ENCODE measurements around the gene AKR1C4.
"Not testable (repeated sequence)": the region's sequence is repeated elsewhere in the genome, so short reads cannot be mapped to it uniquely, and the experiment has no call there.

The AKR1C4 gene

GRCh38 chr10:5206799-5207198 lies 10.2 kb downstream of the AKR1C4 start:
- H3K4me3 ChIP-seq (ENCODE audit: low read length in 2 of 2) = no peak overlapping the region
- no peaks in the 10 kb centered on the region for H3K27me3 ChIP-seq (ENCODE audit: control insufficient read depth in 1 of 2, insufficient read depth in 2 of 2, low read length in 2 of 2)
- no peaks in the 10 kb centered on the region for H3K4me1 ChIP-seq (ENCODE audit: control insufficient read depth, insufficient read depth, low read length)
- no peak overlapping the region for H3K9ac ChIP-seq (ENCODE audit: low read length in 2 of 2)
- H3K9me3 ChIP-seq (ENCODE audit: control insufficient read depth in 2 of 2, low read length in 2 of 2) = peaks cover 3% of the 10 kb centered on the region in 2 donors
- no peaks in the 10 kb centered on the region for H3K36me3 ChIP-seq (ENCODE audit: control insufficient read depth in 2 of 2, insufficient read depth in 2 of 2, low read length in 2 of 2)
- H3K27ac ChIP-seq (ENCODE audit: low read length) = no peak overlapping the region

- H3K27me3 ChIP-seq (ENCODE audit: control insufficient read depth in 1 of 2, insufficient read depth in 2 of 2, low read length in 2 of 2); H3K36me3 ChIP-seq (ENCODE audit: control insufficient read depth in 2 of 2, insufficient read depth in 2 of 2, low read length in 2 of 2); H3K4me1 ChIP-seq (ENCODE audit: control insufficient read depth, insufficient read depth, low read length); H3K9ac ChIP-seq (ENCODE audit: low read length in 2 of 2); H3K4me3 ChIP-seq (ENCODE audit: low read length in 2 of 2); H3K9me3 ChIP-seq (ENCODE audit: control insufficient read depth in 2 of 2, low read length in 2 of 2); H3K27ac ChIP-seq (ENCODE audit: low read length): not testable (repeated sequence)
Observed at GRCh38 chr10:5209776-5210175, 13.1 kb downstream of the AKR1C4 start.

GRCh38 chr10:5210261-5210660 lies 13.6 kb downstream of the AKR1C4 start:
- not testable (repeated sequence) for H3K4me1 ChIP-seq (ENCODE audit: control insufficient read depth, insufficient read depth, low read length); H3K27ac ChIP-seq (ENCODE audit: low read length); H3K4me3 ChIP-seq (ENCODE audit: low read length in 2 of 2); H3K27me3 ChIP-seq (ENCODE audit: control insufficient read depth in 1 of 2, insufficient read depth in 2 of 2, low read length in 2 of 2); H3K9ac ChIP-seq (ENCODE audit: low read length in 2 of 2); H3K36me3 ChIP-seq (ENCODE audit: control insufficient read depth in 2 of 2, insufficient read depth in 2 of 2, low read length in 2 of 2); H3K9me3 ChIP-seq (ENCODE audit: control insufficient read depth in 2 of 2, low read length in 2 of 2)

- no peak overlapping the region for H3K4me3 ChIP-seq (ENCODE audit: low read length in 2 of 2)
- no peaks in the 10 kb centered on the region for H3K4me1 ChIP-seq (ENCODE audit: control insufficient read depth, insufficient read depth, low read length)
Observed at GRCh38 chr10:5211696-5212536, 15.3 kb downstream of the AKR1C4 start.

GRCh38 chr10:5216801-5217200 lies 20.2 kb downstream of the AKR1C4 start:
- no peak overlapping the region for H3K27ac ChIP-seq (ENCODE audit: low read length)
- no peaks in the 10 kb centered on the region for H3K36me3 ChIP-seq (ENCODE audit: control insufficient read depth in 2 of 2, insufficient read depth in 2 of 2, low read length in 2 of 2)
- H3K4me3 ChIP-seq (ENCODE audit: low read length in 2 of 2) = no peak overlapping the region

More at GRCh38 chr10:5211696-5212536, 15.3 kb downstream of the AKR1C4 start:
- H3K27ac ChIP-seq (ENCODE audit: low read length) = no peak overlapping the region
- H3K27me3 ChIP-seq (ENCODE audit: control insufficient read depth in 1 of 2, insufficient read depth in 2 of 2, low read length in 2 of 2) = no peaks in the 10 kb centered on the region
- no peaks in the 10 kb centered on the region for H3K36me3 ChIP-seq (ENCODE audit: control insufficient read depth in 2 of 2, insufficient read depth in 2 of 2, low read length in 2 of 2)
- no peak overlapping the region for H3K9ac ChIP-seq (ENCODE audit: low read length in 2 of 2)
- H3K9me3 ChIP-seq (ENCODE audit: control insufficient read depth in 2 of 2, low read length in 2 of 2) = no peaks in the 10 kb centered on the region

GRCh38 chr10:5219262-5219661 lies 22.6 kb downstream of the AKR1C4 start:
- no peaks in the 10 kb centered on the region for H3K27me3 ChIP-seq (ENCODE audit: control insufficient read depth in 1 of 2, insufficient read depth in 2 of 2, low read length in 2 of 2)
- no peaks in the 10 kb centered on the region for H3K9me3 ChIP-seq (ENCODE audit: control insufficient read depth in 2 of 2, low read length in 2 of 2)
- no peak overlapping the region for H3K4me3 ChIP-seq (ENCODE audit: low read length in 2 of 2)
- H3K27ac ChIP-seq (ENCODE audit: low read length) = no peak overlapping the region
- H3K4me1 ChIP-seq (ENCODE audit: control insufficient read depth, insufficient read depth, low read length) = no peaks in the 10 kb centered on the region
- H3K9ac ChIP-seq (ENCODE audit: low read length in 2 of 2) = no peak overlapping the region
- H3K36me3 ChIP-seq (ENCODE audit: control insufficient read depth in 2 of 2, insufficient read depth in 2 of 2, low read length in 2 of 2) = no peaks in the 10 kb centered on the region

More at GRCh38 chr10:5216801-5217200, 20.2 kb downstream of the AKR1C4 start:
- Histone ChIP-seq H3K9me3 (ENCODE audit: control insufficient read depth in 2 of 2, low read length in 2 of 2) (no peaks in the 10 kb centered on the region), H3K27me3 (ENCODE audit: control insufficient read depth in 1 of 2, insufficient read depth in 2 of 2, low read length in 2 of 2) (no peaks in the 10 kb centered on the region), H3K4me1 (ENCODE audit: control insufficient read depth, insufficient read depth, low read length) (no peaks in the 10 kb centered on the region), H3K9ac (ENCODE audit: low read length in 2 of 2) (no peak overlapping the region)

GRCh38 chr10:5222942-5223341 lies 26.3 kb downstream of the AKR1C4 start:
- H3K9me3 ChIP-seq (ENCODE audit: control insufficient read depth in 2 of 2, low read length in 2 of 2); H3K4me1 ChIP-seq (ENCODE audit: control insufficient read depth, insufficient read depth, low read length); H3K4me3 ChIP-seq (ENCODE audit: low read length in 2 of 2); H3K27me3 ChIP-seq (ENCODE audit: control insufficient read depth in 1 of 2, insufficient read depth in 2 of 2, low read length in 2 of 2); H3K9ac ChIP-seq (ENCODE audit: low read length in 2 of 2); H3K27ac ChIP-seq (ENCODE audit: low read length); H3K36me3 ChIP-seq (ENCODE audit: control insufficient read depth in 2 of 2, insufficient read depth in 2 of 2, low read length in 2 of 2): not testable (repeated sequence)

- Histone ChIP-seq H3K27ac (ENCODE audit: low read length) (no peak overlapping the region), H3K9ac (ENCODE audit: low read length in 2 of 2) (no peak overlapping the region), H3K9me3 (ENCODE audit: control insufficient read depth in 2 of 2, low read length in 2 of 2) (no peaks in the 10 kb centered on the region), H3K4me1 (ENCODE audit: control insufficient read depth, insufficient read depth, low read length) (no peaks in the 10 kb centered on the region), H3K27me3 (ENCODE audit: control insufficient read depth in 1 of 2, insufficient read depth in 2 of 2, low read length in 2 of 2) (no peaks in the 10 kb centered on the region), H3K4me3 (ENCODE audit: low read length in 2 of 2) (no peak overlapping the region), H3K36me3 (ENCODE audit: control insufficient read depth in 2 of 2, insufficient read depth in 2 of 2, low read length in 2 of 2) (no peaks in the 10 kb centered on the region)
Observed at GRCh38 chr10:5229019-5229418, 32.4 kb downstream of the AKR1C4 start.

- no peaks in the 10 kb centered on the region for H3K27me3 ChIP-seq (ENCODE audit: control insufficient read depth in 1 of 2, insufficient read depth in 2 of 2, low read length in 2 of 2)
- H3K36me3 ChIP-seq (ENCODE audit: control insufficient read depth in 2 of 2, insufficient read depth in 2 of 2, low read length in 2 of 2) = no peaks in the 10 kb centered on the region
- no peaks in the 10 kb centered on the region for H3K9me3 ChIP-seq (ENCODE audit: control insufficient read depth in 2 of 2, low read length in 2 of 2)
- no peak overlapping the region for H3K9ac ChIP-seq (ENCODE audit: low read length in 2 of 2)
- no peak overlapping the region for H3K27ac ChIP-seq (ENCODE audit: low read length)
- H3K4me1 ChIP-seq (ENCODE audit: control insufficient read depth, insufficient read depth, low read length) = no peaks in the 10 kb centered on the region
- H3K4me3 ChIP-seq (ENCODE audit: low read length in 2 of 2) = no peak overlapping the region
Observed at GRCh38 chr10:5233324-5233723, 36.7 kb downstream of the AKR1C4 start.

GRCh38 chr10:5234106-5234860 lies 37.6 kb downstream of the AKR1C4 start:
- H3K9me3 ChIP-seq (ENCODE audit: control insufficient read depth in 2 of 2, low read length in 2 of 2) = no peaks in the 10 kb centered on the region
- H3K36me3 ChIP-seq (ENCODE audit: control insufficient read depth in 2 of 2, insufficient read depth in 2 of 2, low read length in 2 of 2) = no peaks in the 10 kb centered on the region
- H3K9ac ChIP-seq (ENCODE audit: low read length in 2 of 2) = no peak overlapping the region
- H3K27ac ChIP-seq (ENCODE audit: low read length) = no peak overlapping the region
- no peak overlapping the region for H3K4me3 ChIP-seq (ENCODE audit: low read length in 2 of 2)
- no peaks in the 10 kb centered on the region for H3K27me3 ChIP-seq (ENCODE audit: control insufficient read depth in 1 of 2, insufficient read depth in 2 of 2, low read length in 2 of 2)
- no peaks in the 10 kb centered on the region for H3K4me1 ChIP-seq (ENCODE audit: control insufficient read depth, insufficient read depth, low read length)

- not testable (repeated sequence) for H3K27me3 ChIP-seq (ENCODE audit: control insufficient read depth in 1 of 2, insufficient read depth in 2 of 2, low read length in 2 of 2); H3K4me1 ChIP-seq (ENCODE audit: control insufficient read depth, insufficient read depth, low read length); H3K9me3 ChIP-seq (ENCODE audit: control insufficient read depth in 2 of 2, low read length in 2 of 2); H3K9ac ChIP-seq (ENCODE audit: low read length in 2 of 2); H3K4me3 ChIP-seq (ENCODE audit: low read length in 2 of 2); H3K27ac ChIP-seq (ENCODE audit: low read length); H3K36me3 ChIP-seq (ENCODE audit: control insufficient read depth in 2 of 2, insufficient read depth in 2 of 2, low read length in 2 of 2)
Observed at GRCh38 chr10:5237541-5237940, 40.9 kb downstream of the AKR1C4 start.

All from stomach smooth muscle (tissue), 2 donors.